ENCODE data around the gene SPECC1L.

Gene SPECC1L

GRCh38 chr22:24400726-24401596 is 130.3 kb downstream of the SPECC1L start:
- no peak for DNase-seq (ENCODE audit: extremely low read depth, low read depth)
- no peak for TF ChIP-seq CTCF (IDR thresholded peaks at IDR 0.05; ENCODE audit: low read depth, low read length, missing control alignments)
- no peak overlapping the region for H3K4me3 ChIP-seq (replicated peaks; ENCODE audit: low read depth, low read length)

GRCh38 chr22:24401931-24402367 is 131.3 kb downstream of the SPECC1L start:
- DNase-seq (ENCODE audit: extremely low read depth, low read depth): no peak
- no peak overlapping the region for H3K4me3 ChIP-seq (replicated peaks; ENCODE audit: low read depth, low read length)

GRCh38 chr22:24402460-24403192 is 132.0 kb downstream of the SPECC1L start:
- no peak overlapping the region for H3K4me3 ChIP-seq (replicated peaks; ENCODE audit: low read depth, low read length)
- no peak for TF ChIP-seq CTCF (IDR thresholded peaks at IDR 0.05; ENCODE audit: low read depth, low read length, missing control alignments)
- DNase-seq (ENCODE audit: extremely low read depth, low read depth): peak; percentile 98

More at GRCh38 chr22:24401931-24402367, 131.3 kb downstream of the SPECC1L start:
- no peak for TF ChIP-seq CTCF (IDR thresholded peaks at IDR 0.05; ENCODE audit: low read depth, low read length, missing control alignments)

GRCh38 chr22:24403346-24403745 is 132.7 kb downstream of the SPECC1L start:
- no peak overlapping the region for H3K4me3 ChIP-seq (replicated peaks; ENCODE audit: low read depth, low read length)
- DNase-seq (ENCODE audit: extremely low read depth, low read depth): no peak
- no peak for TF ChIP-seq CTCF (IDR thresholded peaks at IDR 0.05; ENCODE audit: low read depth, low read length, missing control alignments)

- no peak overlapping the region for H3K4me3 ChIP-seq (replicated peaks; ENCODE audit: low read depth, low read length)
- DNase-seq (ENCODE audit: extremely low read depth, low read depth): no peak
- TF ChIP-seq CTCF (IDR thresholded peaks at IDR 0.05; ENCODE audit: low read depth, low read length, missing control alignments): no peak
Observed at GRCh38 chr22:24404561-24405275, 134.1 kb downstream of the SPECC1L start.

- no peak for TF ChIP-seq CTCF (IDR thresholded peaks at IDR 0.05; ENCODE audit: low read depth, low read length, missing control alignments)
- DNase-seq (ENCODE audit: extremely low read depth, low read depth): no peak
- H3K4me3 ChIP-seq (replicated peaks; ENCODE audit: low read depth, low read length): no peak overlapping the region
Observed at GRCh38 chr22:24405631-24406321, 135.1 kb downstream of the SPECC1L start.

All from HFF-Myc (cell line).